Spinal cord (tissue), 10 donors: Measurements from ENCODE around the gene PRKCE. TPM values are rescaled to one million over a fixed set of nuclear protein-coding genes. Genes with fewer than 3 reads are reported as not detected.

Experiments used
- DNase-seq, 6 donors: peaks; one replicate each; pipeline versions ENCODE4 v3.0.0 to v3.0.0-alpha.2; 2013 to 2015; ENCODE audit warnings: low spot score in 6 of 6, low read depth in 4 of 6
- H3K27ac ChIP-seq: one replicate; pipeline ENCODE4 v1.5.1; 2013; ENCODE audit warnings: low read depth, low read length, control low read depth
- H3K27me3 ChIP-seq: one replicate; pipeline ENCODE4 v1.6.1; 2013; ENCODE audit warnings: low read length; ENCODE audit not compliant: control insufficient read depth, insufficient read depth
- H3K36me3 ChIP-seq: one replicate; pipeline ENCODE4 v1.6.1; 2013; ENCODE audit warnings: low read length; ENCODE audit not compliant: control insufficient read depth, insufficient read depth
- H3K4me1 ChIP-seq: one replicate; pipeline ENCODE4 v1.6.1; 2013; ENCODE audit warnings: low read length; ENCODE audit not compliant: control insufficient read depth, insufficient read depth
- H3K4me3 ChIP-seq: one replicate; pipeline ENCODE4 v1.5.1; 2013; ENCODE audit warnings: low read depth, low read length, control low read depth
- H3K9me3 ChIP-seq: one replicate; pipeline ENCODE4 v1.6.1; 2013; ENCODE audit warnings: low read length; ENCODE audit not compliant: control insufficient read depth, insufficient read depth
- WGBS: methylation state at CpG from one replicate; pipeline ENCODE4 v1.1.5; 2013; ENCODE audit warnings: missing lambda C conversion rate; ENCODE audit not compliant: insufficient coverage; 5-methylcytosine and 5-hydroxymethylcytosine counted together
- polyA plus RNA-seq, 2 donors: library from polyadenylated mRNA; unstranded; fragments of 120-200 nt; gene quantifications; one replicate each; pipeline ENCODE4 v1.2.1, GENCODE V29; 2013; ENCODE audit not compliant: insufficient read length in 2 of 2
- total RNA-seq, 2 donors: library from RNA; depleted of rRNA in 1 of 2; stranded (reverse); fragments of 120-200 nt in 1 of 2; fragments of >200 nt in 1 of 2; gene quantifications; one replicate each; pipeline versions ENCODE4 v1.2.3 to v1.2.4, GENCODE V29; 2013 to 2014
- donor health status: healthy.

PRKCE gene
- total and polyA plus RNA-seq, 4 donors, result 22.9 to 48.5 (median 37.4) TPM

DNA sequence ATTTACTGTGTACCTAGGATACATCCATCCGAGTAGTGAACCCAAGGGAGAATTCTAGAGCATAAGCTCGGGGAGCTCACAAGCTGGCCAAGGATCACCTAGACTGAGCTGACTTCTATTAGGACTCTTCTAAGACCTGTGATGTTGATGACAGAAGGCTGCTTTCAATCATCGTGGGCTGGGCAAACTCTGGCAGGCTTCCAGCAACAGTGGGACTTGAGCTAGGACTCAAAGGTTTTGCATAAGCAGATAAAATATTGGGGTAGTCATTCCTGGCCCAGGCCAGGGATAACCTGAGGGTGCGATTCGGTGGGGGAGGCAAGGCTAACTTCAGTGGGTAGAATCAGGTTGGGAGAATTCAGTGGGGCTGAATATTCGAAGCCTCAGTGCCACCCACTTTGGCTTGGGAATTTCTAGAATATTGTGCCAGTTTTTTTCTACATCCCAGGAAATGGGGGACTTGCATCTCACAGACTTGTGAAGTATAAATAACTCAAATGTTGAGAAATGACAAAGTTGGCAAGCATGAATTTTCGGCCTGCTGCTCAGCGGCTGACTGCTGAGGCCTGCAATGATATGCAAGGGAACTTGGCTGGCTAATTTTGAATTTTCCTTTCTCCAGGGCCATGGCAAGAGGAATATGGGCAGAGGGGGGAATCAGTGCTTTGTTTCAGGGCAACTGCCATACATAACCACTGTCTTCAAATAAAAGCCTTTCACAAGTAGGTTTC lies 274.3 kb downstream of the PRKCE start:
- Histone ChIP-seq H3K9me3 (no peaks in the 10 kb centered on the region), H3K4me3 (no peak overlapping the region), H3K36me3 (no peaks in the 10 kb centered on the region), H3K27me3 (no peaks in the 10 kb centered on the region), H3K27ac (no peak overlapping the region), H3K4me1 (peaks cover 6% of the 10 kb centered on the region)
- 86% methylated on average over 6 of the region's 8 CpGs for WGBS
- peak in 1 of 6 donors; percentile 90 for DNase-seq

- no peaks in the 10 kb centered on the region for H3K36me3 ChIP-seq
- H3K27ac ChIP-seq, result no peak overlapping the region
- WGBS, result 59% methylated on average over 4 of the region's 10 CpGs
- DNase-seq, result peak in 2 of 6 donors; percentile 45 to 94
- no peaks in the 10 kb centered on the region for H3K9me3 ChIP-seq
- H3K4me1 ChIP-seq, result peaks cover 3% of the 10 kb centered on the region
- H3K4me3 ChIP-seq, result no peak overlapping the region
- H3K27me3 ChIP-seq, result no peaks in the 10 kb centered on the region
Observed at GRCh38 chr2:45928946-45929345, 277.5 kb downstream of the PRKCE start.

GRCh38 chr2:45929674-45930395 lies 278.4 kb downstream of the PRKCE start:
- 92% methylated on average over 3 of the region's 6 CpGs for WGBS
- no peaks in the 10 kb centered on the region for H3K36me3 ChIP-seq
- H3K27ac ChIP-seq, result no peak overlapping the region
- H3K9me3 ChIP-seq, result no peaks in the 10 kb centered on the region
- no peaks in the 10 kb centered on the region for H3K27me3 ChIP-seq
- no peak for DNase-seq
- peaks cover 3% of the 10 kb centered on the region for H3K4me1 ChIP-seq
- H3K4me3 ChIP-seq, result no peak overlapping the region

GRCh38 chr2:45930396-45930792 lies 278.9 kb downstream of the PRKCE start:
- no peak overlapping the region for H3K27ac ChIP-seq
- DNase-seq, result no peak

DNA sequence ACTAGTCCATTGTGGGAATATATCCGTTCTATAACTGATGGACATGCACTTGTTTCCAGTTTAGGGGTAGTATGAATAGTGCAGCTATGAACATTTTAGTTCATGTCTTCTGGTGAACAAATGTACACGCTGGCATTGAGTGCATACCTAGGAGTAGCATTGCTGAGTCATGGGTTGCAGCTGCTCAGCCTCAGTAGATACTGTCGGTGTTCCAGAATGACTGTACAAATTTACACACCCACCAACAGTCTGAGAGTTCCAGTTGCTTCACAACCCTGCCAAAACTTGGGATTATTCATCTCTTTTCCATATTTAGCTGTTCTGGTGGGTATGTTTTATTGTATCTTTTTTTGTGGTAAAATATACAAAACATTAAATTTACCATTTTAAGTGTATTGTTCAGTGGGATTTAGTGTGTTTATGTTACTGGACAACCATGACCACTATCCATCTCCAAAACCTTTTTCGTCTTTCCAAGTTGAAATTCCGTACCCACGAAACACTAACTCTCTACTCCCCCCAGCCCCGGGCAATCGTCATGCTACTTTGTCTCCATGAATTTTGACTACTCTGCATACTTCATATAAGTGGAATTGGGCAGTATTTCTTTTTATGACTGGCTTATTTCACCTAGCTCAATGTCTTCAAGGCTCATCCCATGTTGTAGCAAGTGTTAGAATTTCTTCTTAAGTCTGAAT lies 281.0 kb downstream of the PRKCE start:
- H3K36me3 ChIP-seq, result no peaks in the 10 kb centered on the region
- no peak overlapping the region for H3K4me3 ChIP-seq
- 97% methylated on average over 3 of the region's 8 CpGs for WGBS
- H3K4me1 ChIP-seq, result peaks cover 12% of the 10 kb centered on the region
- H3K27ac ChIP-seq, result no peak overlapping the region
- DNase-seq, result no peak
- H3K27me3 ChIP-seq, result no peaks in the 10 kb centered on the region
- H3K9me3 ChIP-seq, result no peaks in the 10 kb centered on the region

More at GRCh38 chr2:45930396-45930792, 278.9 kb downstream of the PRKCE start:
- 38% methylated on average over 1 of the region's 1 CpG for WGBS
- H3K4me3 ChIP-seq, result no peak overlapping the region
- H3K4me1 ChIP-seq, result peaks cover 3% of the 10 kb centered on the region
- H3K36me3 ChIP-seq, result no peaks in the 10 kb centered on the region
- H3K27me3 ChIP-seq, result no peaks in the 10 kb centered on the region
- H3K9me3 ChIP-seq, result no peaks in the 10 kb centered on the region

DNA sequence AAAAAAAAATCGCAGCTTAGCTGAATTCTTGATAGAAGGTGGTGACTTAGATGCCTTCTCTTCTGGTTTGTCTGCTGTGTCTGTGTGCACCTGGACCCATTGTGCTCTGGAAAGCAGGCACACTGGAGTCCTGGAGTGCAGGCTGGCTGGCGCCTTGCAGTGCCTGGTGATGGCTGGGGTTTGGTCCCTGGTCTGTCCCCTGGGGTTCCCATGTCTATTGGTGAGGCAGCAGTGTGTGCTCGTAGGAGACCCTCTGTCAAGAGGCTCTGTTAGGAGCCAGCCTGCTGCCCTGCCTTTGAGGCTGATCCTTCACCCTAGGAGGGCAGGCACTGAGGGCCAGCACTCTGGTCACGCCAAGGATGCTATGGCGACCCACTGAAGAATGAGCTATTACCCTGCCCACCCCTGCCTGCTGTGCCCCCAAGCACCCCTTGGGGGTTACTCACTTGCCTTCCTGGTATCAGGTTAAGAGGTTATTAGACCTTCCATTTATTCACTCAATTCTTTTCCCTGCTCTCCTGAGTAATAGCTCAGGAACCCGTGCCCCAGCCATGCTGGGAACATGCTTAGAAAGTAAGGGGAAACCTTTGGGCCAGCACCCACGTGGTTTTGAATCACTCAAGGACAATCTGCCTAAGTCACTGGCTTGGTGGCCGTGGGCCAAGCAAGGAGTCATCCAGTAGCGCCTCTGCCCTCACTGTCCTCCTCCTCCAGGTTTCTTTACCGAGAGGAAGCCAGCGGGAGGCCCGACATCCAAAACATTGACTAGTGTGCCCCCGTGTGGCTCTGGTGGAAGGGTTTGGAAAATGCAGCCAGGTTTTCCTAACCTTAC lies 284.5 kb downstream of the PRKCE start:
- H3K4me3 ChIP-seq, result no peak overlapping the region

DNA sequence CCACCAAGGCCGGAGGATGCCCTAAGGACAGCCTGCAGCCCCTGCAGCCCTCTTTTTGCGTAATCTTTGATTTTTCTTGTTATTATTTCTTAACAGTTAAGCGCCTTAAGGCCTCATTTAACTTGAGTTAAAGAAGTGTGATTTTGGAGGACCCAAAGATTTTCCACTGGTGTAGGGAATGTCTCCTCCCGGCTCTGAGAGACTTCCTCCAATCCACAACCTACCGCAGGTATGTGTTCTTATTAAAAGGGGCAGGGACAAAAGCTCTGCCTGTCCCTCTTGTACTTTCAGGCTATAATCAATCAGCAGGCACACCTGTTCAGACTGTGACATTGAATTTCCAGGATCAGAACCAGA lies 285.1 kb downstream of the PRKCE start:
- H3K9me3 ChIP-seq, result no peaks in the 10 kb centered on the region
- no peaks in the 10 kb centered on the region for H3K36me3 ChIP-seq
- DNase-seq, result no peak
- WGBS, result no CpG with 5 or more reads among the region's 5 CpGs
- H3K27me3 ChIP-seq, result no peaks in the 10 kb centered on the region
- H3K4me1 ChIP-seq, result peaks cover 9% of the 10 kb centered on the region
- no peak overlapping the region for H3K27ac ChIP-seq
- H3K4me3 ChIP-seq, result no peak overlapping the region

More for the DNA sequence above, 284.5 kb downstream of the PRKCE start:
- no peaks in the 10 kb centered on the region for H3K9me3 ChIP-seq
- no peaks in the 10 kb centered on the region for H3K27me3 ChIP-seq
- H3K27ac ChIP-seq, result no peak overlapping the region
- H3K4me1 ChIP-seq, result peaks cover 9% of the 10 kb centered on the region
- no peaks in the 10 kb centered on the region for H3K36me3 ChIP-seq
- 47% methylated on average over 8 of the region's 13 CpGs for WGBS
- DNase-seq, result peak; percentile 64 to 96 (median 84)

DNA sequence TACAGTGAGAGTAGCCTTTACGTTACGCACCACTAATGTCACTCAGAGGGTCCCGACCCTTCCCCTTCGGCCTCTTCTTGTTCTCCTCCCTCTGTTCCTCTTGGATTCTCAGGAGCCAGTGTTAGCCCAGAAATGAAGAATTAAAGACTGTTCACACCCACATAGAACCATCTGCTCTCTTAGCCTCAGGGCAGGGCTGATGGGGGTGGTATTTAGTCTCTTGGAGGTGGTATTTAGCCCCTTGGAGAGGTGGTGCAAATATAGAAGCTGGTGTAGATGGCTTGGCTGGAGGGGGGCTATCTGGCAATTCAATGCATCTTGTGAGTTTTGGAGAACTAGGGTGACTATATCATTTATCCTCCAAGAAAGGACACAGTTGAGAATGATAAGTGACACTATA lies 286.5 kb downstream of the PRKCE start:
- no peaks in the 10 kb centered on the region for H3K27me3 ChIP-seq
- peak overlapping the region; percentile 5 for H3K27ac ChIP-seq
- no peaks in the 10 kb centered on the region for H3K9me3 ChIP-seq
- 80% methylated on average over 2 of the region's 4 CpGs for WGBS
- DNase-seq, result no peak
- H3K36me3 ChIP-seq, result no peaks in the 10 kb centered on the region
- H3K4me1 ChIP-seq, result peaks cover 9% of the 10 kb centered on the region
- H3K4me3 ChIP-seq, result no peak overlapping the region
